IMR-90 (cell line): ENCODE data around the gene MMUT. TPM values are rescaled to one million over a fixed set of nuclear protein-coding genes. Genes with fewer than 3 reads are reported as not detected.

Source experiments
- ATAC-seq: fragments of 200-7000 bp; cut with Tn5 transposase; 2 replicates; pipeline ENCODE4 v1.9.1; 2020; ENCODE audit warnings: low read depth, mild to moderate bottlenecking, moderate library complexity
- Bru-seq: library from RNA; stranded (reverse); fragments of 400-500 nt; gene quantifications from one replicate; lab custom pipeline; 2021; lab: Mats Ljungman, UMichigan
- BruChase-seq, 2 experiments: library from RNA; stranded (reverse); fragments of 400-500 nt; gene quantifications; one replicate each; lab custom pipeline; 2021; lab: Mats Ljungman, UMichigan
- BruUV-seq: library from RNA; stranded (reverse); fragments of 400-500 nt; replicated peaks from 2 replicates; lab custom pipeline; 2021; lab: Mats Ljungman, UMichigan
- CTCF ChIA-PET: fragments of 300-600 bp; formaldehyde crosslinking; extraction: SDS; loops from one replicate; lab custom pipeline; 2021; ENCODE audit warnings: antibody characterized with exemption; lab: Yijun Ruan, JAX
- POLR2A ChIA-PET: fragments of 300-600 bp; sonication (Branson Sonifier 250); formaldehyde crosslinking; loops from one replicate; lab custom pipeline; 2022; ENCODE audit warnings: antibody characterized with exemption; ENCODE audit not compliant: unreplicated experiment; lab: Charles Lee
- DNase-seq: peaks from one replicate; pipeline ENCODE4 v3.0.0; 2013
- H2AFZ ChIP-seq: replicated peaks from 2 replicates; pipeline ENCODE3; 2013; ENCODE audit warnings: low read length, mild to moderate bottlenecking; ENCODE audit not compliant: poor library complexity
- H2AK5ac ChIP-seq: 2 replicates; pipeline ENCODE4 v1.6.1; 2013; ENCODE audit warnings: low read depth, low read length, inconsistent platforms
- H2AK9ac ChIP-seq: replicated peaks from 2 replicates; pipeline ENCODE3; 2013; ENCODE audit warnings: mild to moderate bottlenecking, low read depth, low read length, moderate library complexity; ENCODE audit not compliant: poor library complexity
- H2BK120ac ChIP-seq: 2 replicates; pipeline ENCODE4 v1.6.1; 2013; ENCODE audit warnings: low read depth, low read length, inconsistent platforms
- H2BK15ac ChIP-seq: 3 replicates; pipeline ENCODE4 v1.6.1; 2013; ENCODE audit warnings: low read depth, low read length, inconsistent platforms
- H2BK20ac ChIP-seq: 2 replicates; pipeline ENCODE4 v1.6.1; 2013; ENCODE audit warnings: low read depth, mild to moderate bottlenecking, inconsistent platforms, low read length, moderate library complexity
- H2BK5ac ChIP-seq: 2 replicates; pipeline ENCODE4 v1.6.1; 2013; ENCODE audit warnings: mild to moderate bottlenecking, low read depth, low read length, inconsistent platforms; ENCODE audit not compliant: poor library complexity, severe bottlenecking
- H3K14ac ChIP-seq: replicated peaks from 2 replicates; pipeline ENCODE4 v1.6.1; 2013; ENCODE audit warnings: low read depth, low read length, inconsistent platforms
- H3K18ac ChIP-seq: 2 replicates; pipeline ENCODE4 v1.6.1; 2013; ENCODE audit warnings: low read depth, low read length, control low read depth
- H3K23ac ChIP-seq: 2 replicates; pipeline ENCODE4 v1.6.1; 2013; ENCODE audit warnings: low read depth, low read length, inconsistent platforms
- H3K27ac ChIP-seq: 2 replicates; pipeline ENCODE4 v1.5.1; 2013; ENCODE audit warnings: mild to moderate bottlenecking, control low read depth, low read length; ENCODE audit not compliant: insufficient read depth
- H3K27me3 ChIP-seq: 2 replicates; pipeline ENCODE4 v1.6.1; 2013; ENCODE audit warnings: low read length; ENCODE audit not compliant: control insufficient read depth, insufficient read depth
- H3K36me3 ChIP-seq: 2 replicates; pipeline ENCODE4 v1.6.1; 2013; ENCODE audit warnings: low read length, mixed read lengths; ENCODE audit not compliant: control insufficient read depth, insufficient read depth
- H3K4ac ChIP-seq: 2 replicates; pipeline ENCODE4 v1.6.1; 2013; ENCODE audit warnings: low read depth, low read length, inconsistent platforms
- H3K4me1 ChIP-seq: 2 replicates; pipeline ENCODE4 v1.6.1; 2013; ENCODE audit warnings: low read length, mixed read lengths; ENCODE audit not compliant: control insufficient read depth, insufficient read depth
- H3K4me2 ChIP-seq: 2 replicates; pipeline ENCODE4 v1.6.1; 2013; ENCODE audit warnings: low read depth, mild to moderate bottlenecking, control low read depth, low read length, moderate library complexity
- H3K4me3 ChIP-seq: 2 replicates; pipeline ENCODE4 v1.5.1; 2013; ENCODE audit warnings: low read depth, mild to moderate bottlenecking, control low read depth, low read length, moderate library complexity; ENCODE audit not compliant: insufficient read depth
- H3K56ac ChIP-seq: 2 replicates; pipeline ENCODE4 v1.6.1; 2013; ENCODE audit warnings: low read length, inconsistent platforms; ENCODE audit not compliant: insufficient read depth; ENCODE audit errors: extremely low read depth
- H3K79me1 ChIP-seq, 2 experiments: 2 replicates each; pipeline ENCODE4 v1.6.1; 2013; ENCODE audit warnings: low read length in 2 of 2, inconsistent platforms in 1 of 2, low read depth in 1 of 2
- H3K9ac ChIP-seq: 2 replicates; pipeline ENCODE4 v1.6.1; 2013; ENCODE audit warnings: low read depth, low read length, control low read depth
- H3K9me1 ChIP-seq: 2 replicates; pipeline ENCODE4 v1.6.1; 2013; ENCODE audit warnings: low read length, inconsistent platforms; ENCODE audit not compliant: insufficient read depth
- H3K9me3 ChIP-seq: 2 replicates; pipeline ENCODE4 v1.6.1; 2013; ENCODE audit warnings: low read length; ENCODE audit not compliant: control insufficient read depth, insufficient read depth
- H4K20me1 ChIP-seq: 2 replicates; pipeline ENCODE4 v1.6.1; 2013; ENCODE audit warnings: low read length, inconsistent platforms; ENCODE audit not compliant: insufficient read depth
- H4K5ac ChIP-seq: 2 replicates; pipeline ENCODE4 v1.6.1; 2013; ENCODE audit warnings: mild to moderate bottlenecking, low read depth, low read length, control low read depth
- H4K8ac ChIP-seq, 2 experiments: 2 replicates each; pipeline ENCODE4 v1.6.1; 2013; ENCODE audit warnings: low read depth in 2 of 2, low read length in 2 of 2, control low read depth in 1 of 2, inconsistent platforms in 1 of 2
- H4K91ac ChIP-seq: 2 replicates; pipeline ENCODE4 v1.6.1; 2013; ENCODE audit warnings: low read depth, low read length, inconsistent platforms; ENCODE audit not compliant: insufficient read depth
- BHLHE40 ChIP-seq: fragments of 150-350 bp; IDR thresholded peaks from 2 replicates; pipeline ENCODE4 v1.6.1; 2016; ENCODE audit warnings: mild to moderate bottlenecking, low read depth, low read length
- CHD1 ChIP-seq: IDR thresholded peaks from 2 replicates; pipeline ENCODE4 v1.6.1; 2012; ENCODE audit warnings: low read depth, low read length, improper control_type of control experiment
- MAZ ChIP-seq: IDR thresholded peaks from 2 replicates; pipeline ENCODE4 v1.6.1; 2012; ENCODE audit warnings: low read depth, mild to moderate bottlenecking, low read length, improper control_type of control experiment, moderate library complexity, borderline replicate concordance
- MXI1 ChIP-seq: IDR thresholded peaks from 2 replicates; pipeline ENCODE4 v1.6.1; 2012; ENCODE audit warnings: low read depth, mild to moderate bottlenecking, low read length, moderate library complexity, borderline replicate concordance
- NFE2L2 ChIP-seq: fragments of 150-350 bp; IDR thresholded peaks from 2 replicates; pipeline ENCODE4 v1.6.1; 2016; ENCODE audit warnings: low read depth, mild to moderate bottlenecking, low read length
- POLR2A ChIP-seq: IDR thresholded peaks from 2 replicates; pipeline ENCODE4 v1.6.1; 2012; ENCODE audit warnings: mild to moderate bottlenecking, low read depth, low read length
- RAD21 ChIP-seq: IDR thresholded peaks from 2 replicates; pipeline ENCODE4 v1.6.1; 2012; ENCODE audit warnings: low read length, improper control_type of control experiment
- RFX5 ChIP-seq: IDR thresholded peaks from 2 replicates; pipeline ENCODE4 v1.8.0; 2012; ENCODE audit warnings: low read depth, mild to moderate bottlenecking, low read length, moderate library complexity
- WGBS, 2 experiments: methylation state at CpG; one replicate each; pipeline versions ENCODE4 v1.1.5 to v1.1.7; 2013; ENCODE audit warnings: missing lambda C conversion rate in 2 of 2; ENCODE audit not compliant: insufficient read length in 1 of 2; ENCODE audit errors: extremely low coverage in 2 of 2; 5-methylcytosine and 5-hydroxymethylcytosine counted together
- dilution Hi-C: fragments of 300-500 bp; cut with HindIII; formaldehyde crosslinking; loops from one replicate; pipeline ENCODE4 v1.14.3; 2018; ENCODE audit warnings: low sequenced_read_pairs; ENCODE audit not compliant: unreplicated experiment
- in situ Hi-C: fragments of 300-500 bp; cut with MboI; formaldehyde crosslinking; loops from 3 replicates; pipeline ENCODE4 v1.14.3; 2019; ENCODE audit warnings: low sequenced_read_pairs, inconsistent platforms, mixed read lengths
- intact Hi-C: fragments of 100-400 bp; cut with micrococcal nuclease; formaldehyde crosslinking; loops from 2 replicates; pipeline ENCODE4 v1.10.0; 2022
- long read RNA-seq: library from polyadenylated mRNA; unstranded; transcript quantifications from one replicate; pipeline ENCODE4 v2.0.0, GENCODE V29; 2021; ENCODE audit not compliant: unreplicated experiment
- polyA plus RNA-seq, 3 experiments: library from polyadenylated mRNA; depleted of rRNA; stranded (reverse); fragments of >200 nt; gene quantifications; 2 replicates each; pipeline ENCODE4 v1.2.3, GENCODE V29; 2012; ENCODE audit warnings: low replicate concordance in 1 of 3
- total RNA-seq: library from RNA; depleted of rRNA; stranded (reverse); fragments of >200 nt; gene quantifications from 2 replicates; pipeline ENCODE4 v1.2.3, GENCODE V29; 2012; rRNA removed
- TF ChIP-seq, protein P1 (sequence below): conservative IDR thresholded peaks from 2 replicates; pipeline ENCODE4 v1.5.1; 2012; ENCODE audit warnings: mild to moderate bottlenecking, low read depth, low read length, improper control_type of control experiment
- TF ChIP-seq, protein P2 (sequence below): fragments of 150-350 bp; IDR thresholded peaks from 2 replicates; pipeline ENCODE4 v1.6.1; 2017; ENCODE audit warnings: mild to moderate bottlenecking, antibody characterized with exemption, low read length, low read depth

The MMUT gene
- total RNA-seq (11.7 and 15.3 TPM in 2 replicates), polyA plus RNA-seq (2012; rRNA removed) (8.3 and 10.6 TPM in 2 replicates), Bru-seq, nascent RNA (percentile 53 among the genes with signal in this experiment), BruChase-seq, experiment 1, labeled RNA remaining after a 6-hour chase (percentile 55 among the genes with signal in this experiment), BruChase-seq, experiment 2, labeled RNA remaining after a 2-hour chase (percentile 49 among the genes with signal in this experiment)
- polyA plus RNA-seq (2012; cell fraction: cytosol; rRNA removed): 1.5 and 2.3 TPM in 2 replicates
- polyA plus RNA-seq (2012; cell fraction: nucleus; rRNA removed; ENCODE audit: low replicate concordance): 1.0 and 7.7 TPM in 2 replicates
- long read RNA-seq, transcript MUT-201 (13 exons, 3,749 nt): major isoform, 70 of 89 reads
- long read RNA-seq, partial matches to known transcripts: 4 of 89 reads
- long read RNA-seq, other reads (novel, unspliced or antisense): 15 of 89 reads

GRCh38 chr6:49462927-49463611, at the start of gene MMUT, which contains the start of gene CENPQ:
Gene MMUT (minus strand): TSS chr6:49463253. CDS start chr6:49459466, 3,787 bp downstream.
Gene CENPQ (plus strand): TSS chr6:49463370. CDS start chr6:49470177, 6,807 bp downstream.
- intact Hi-C loops: no loop called here

More at GRCh38 chr6:49462927-49463611, at the start of gene MMUT, which contains the start of gene CENPQ:
- Histone ChIP-seq H2BK15ac (no peak within 1 kb of the TSS), H3K4ac (peak within 1 kb of the TSS; percentile 73), H2BK5ac (peak within 1 kb of the TSS; percentile 22), H3K4me1 (no peaks in the 10 kb centered on the region; the same call in 1 of the 2 replicates), H3K9me1 (no peaks in the 10 kb centered on the region), H4K91ac (peak within 1 kb of the TSS; percentile 56; the same call in 1 of the 2 replicates), H3K27me3 (no peaks in the 10 kb centered on the region), H3K14ac (peak within 1 kb of the TSS; percentile 83), H3K56ac (peak within 1 kb of the TSS; percentile 78), H3K23ac (peak within 1 kb of the TSS; percentile 72), H4K8ac (peak within 1 kb of the TSS; percentile 86 to 94), H4K5ac (peak within 1 kb of the TSS; percentile 83), H4K20me1 (no peaks in the 10 kb centered on the region), H3K4me3 (peak within 1 kb of the TSS; percentile 82), H3K36me3 (no peaks in the 10 kb centered on the region), H2AK5ac (peak within 1 kb of the TSS; percentile 72), H3K79me1 (peaks cover 30 to 36% of the 10 kb centered on the region in 2 experiments), H2AK9ac (peak within 1 kb of the TSS; percentile 86), H3K4me2 (peak within 1 kb of the TSS; percentile 93), H3K27ac (peak within 1 kb of the TSS; percentile 51), H2BK120ac (no peak within 1 kb of the TSS; the same call in 1 of the 2 replicates), H2AFZ (peak within 1 kb of the TSS; percentile 99), H3K9me3 (no peaks in the 10 kb centered on the region), H3K9ac (peak within 1 kb of the TSS; percentile 83), H2BK20ac (no peak within 1 kb of the TSS), H3K18ac (no peak within 1 kb of the TSS; the same call in 1 of the 2 replicates)
- CTCF ChIA-PET: no interaction called here
- 0% methylated on average over 4 of the region's 37 CpGs; no CpG with 5 or more reads in 1 of the 2 experiments for WGBS, 2 experiments
- peak; percentile 100 for ATAC-seq
- peak; percentile 93 for DNase-seq
- dilution Hi-C loops (no loop called here), in situ Hi-C loops (no loop called here)
- TF ChIP-seq, protein P1, sequence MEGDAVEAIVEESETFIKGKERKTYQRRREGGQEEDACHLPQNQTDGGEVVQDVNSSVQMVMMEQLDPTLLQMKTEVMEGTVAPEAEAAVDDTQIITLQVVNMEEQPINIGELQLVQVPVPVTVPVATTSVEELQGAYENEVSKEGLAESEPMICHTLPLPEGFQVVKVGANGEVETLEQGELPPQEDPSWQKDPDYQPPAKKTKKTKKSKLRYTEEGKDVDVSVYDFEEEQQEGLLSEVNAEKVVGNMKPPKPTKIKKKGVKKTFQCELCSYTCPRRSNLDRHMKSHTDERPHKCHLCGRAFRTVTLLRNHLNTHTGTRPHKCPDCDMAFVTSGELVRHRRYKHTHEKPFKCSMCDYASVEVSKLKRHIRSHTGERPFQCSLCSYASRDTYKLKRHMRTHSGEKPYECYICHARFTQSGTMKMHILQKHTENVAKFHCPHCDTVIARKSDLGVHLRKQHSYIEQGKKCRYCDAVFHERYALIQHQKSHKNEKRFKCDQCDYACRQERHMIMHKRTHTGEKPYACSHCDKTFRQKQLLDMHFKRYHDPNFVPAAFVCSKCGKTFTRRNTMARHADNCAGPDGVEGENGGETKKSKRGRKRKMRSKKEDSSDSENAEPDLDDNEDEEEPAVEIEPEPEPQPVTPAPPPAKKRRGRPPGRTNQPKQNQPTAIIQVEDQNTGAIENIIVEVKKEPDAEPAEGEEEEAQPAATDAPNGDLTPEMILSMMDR: no peak
- TF ChIP-seq MXI1 (peak; percentile 63), RFX5 (no peak), NFE2L2 (no peak), MAZ (peak; percentile 82), BHLHE40 (no peak), POLR2A (peak; percentile 79), CHD1 (no peak), RAD21 (no peak)
- TF ChIP-seq, protein P2, sequence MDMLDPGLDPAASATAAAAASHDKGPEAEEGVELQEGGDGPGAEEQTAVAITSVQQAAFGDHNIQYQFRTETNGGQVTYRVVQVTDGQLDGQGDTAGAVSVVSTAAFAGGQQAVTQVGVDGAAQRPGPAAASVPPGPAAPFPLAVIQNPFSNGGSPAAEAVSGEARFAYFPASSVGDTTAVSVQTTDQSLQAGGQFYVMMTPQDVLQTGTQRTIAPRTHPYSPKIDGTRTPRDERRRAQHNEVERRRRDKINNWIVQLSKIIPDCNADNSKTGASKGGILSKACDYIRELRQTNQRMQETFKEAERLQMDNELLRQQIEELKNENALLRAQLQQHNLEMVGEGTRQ: 0 out of 2 replicates have a peak, but pooled peaks have one; percentile 12
- POLR2A ChIA-PET: no interaction called here
- no TSS peak for BruUV-seq
